HG03159 (cell line): Measurements from ENCODE around the gene KCNJ6.

ENCODE experiments used
- ATAC-seq: cut with Tn5 transposase; IDR thresholded peaks from one replicate; pipeline ENCODE4 v1.9.1; 2021; ENCODE audit warnings: mild to moderate bottlenecking, moderate library complexity; ENCODE audit not compliant: unreplicated experiment

KCNJ6 gene

DNA sequence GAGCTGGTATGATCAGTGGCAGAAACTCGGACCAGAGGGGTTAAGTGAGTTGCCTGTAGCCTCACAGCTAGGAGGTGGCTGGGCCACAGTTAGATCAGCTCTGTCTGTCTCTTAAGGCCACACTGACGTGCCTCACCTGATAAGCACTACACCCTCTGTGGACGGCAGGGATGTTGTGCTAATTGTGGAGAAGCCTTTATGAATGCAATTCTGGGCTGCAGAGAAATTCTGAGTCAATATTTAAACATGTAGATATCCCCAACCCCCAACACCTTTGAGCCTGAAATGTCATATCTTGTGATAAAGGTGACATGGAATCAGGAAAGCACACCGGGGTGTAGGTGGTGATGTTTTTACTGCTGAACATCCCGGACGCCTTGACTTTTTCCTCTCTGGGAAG lies 88.3 kb downstream of the KCNJ6 start:
- no peak for ATAC-seq

- no peak for ATAC-seq
These were observed 94.3 kb downstream of the KCNJ6 start for GRCh38 chr21:37821786-37822450.

DNA sequence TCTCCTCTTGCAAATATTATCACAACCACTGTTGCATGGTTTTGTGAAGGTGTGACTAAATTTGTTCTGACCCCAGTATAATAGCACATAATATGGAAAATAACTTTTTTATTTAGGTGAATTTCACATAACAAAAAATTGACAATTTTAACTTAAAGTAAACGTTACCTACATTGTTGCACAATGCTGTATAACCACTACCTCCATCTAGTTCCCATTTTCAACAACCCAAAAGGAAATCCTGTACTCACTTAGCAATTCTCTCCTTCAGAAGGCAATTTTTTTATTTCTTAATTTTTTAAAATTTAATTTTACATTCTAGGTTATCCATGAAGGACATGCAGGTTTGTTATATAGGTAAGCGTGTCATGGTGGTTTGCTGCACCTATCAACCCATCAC lies 95.2 kb downstream of the KCNJ6 start:
- ATAC-seq: no peak

DNA sequence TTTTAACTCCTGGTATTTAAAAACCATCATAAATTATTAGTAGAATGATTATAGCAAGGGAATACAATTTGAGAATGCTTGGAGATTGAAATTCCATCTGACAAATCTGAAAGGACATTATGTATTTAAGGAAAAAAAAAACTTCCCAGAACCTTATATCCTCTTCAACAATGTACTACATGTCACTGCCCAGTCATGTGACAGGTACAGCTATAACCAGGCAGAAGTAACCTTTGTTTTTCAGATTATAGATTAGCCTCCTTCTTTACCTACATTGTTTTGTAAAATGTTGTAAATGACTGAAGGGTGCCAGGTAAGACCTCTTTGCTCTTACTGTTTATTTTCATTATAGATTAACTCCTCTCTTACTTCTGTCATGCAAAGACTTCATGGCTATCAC lies 96.9 kb downstream of the KCNJ6 start:
- ATAC-seq: no peak

DNA sequence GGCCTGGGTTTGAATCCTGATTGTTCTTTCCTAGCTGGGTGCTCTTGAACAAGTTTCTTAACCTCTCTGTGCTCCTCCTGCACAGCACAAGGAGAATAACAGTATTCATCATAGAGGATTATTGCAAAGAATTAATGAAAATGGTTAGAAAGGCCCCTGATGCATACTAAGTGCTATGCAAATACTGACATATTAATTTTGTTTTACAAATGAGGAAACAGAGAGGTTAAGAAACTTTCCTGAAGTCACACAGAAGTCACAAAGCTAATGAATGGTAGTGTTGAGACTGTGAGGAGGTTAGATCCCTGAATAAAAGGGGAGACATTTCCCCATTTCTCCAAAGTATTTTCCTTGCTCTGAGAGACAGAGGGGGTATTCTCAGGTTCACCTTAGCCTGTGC lies 99.0 kb downstream of the KCNJ6 start:
- no peak for ATAC-seq

GRCh38 chr21:37815893-37816292 lies 100.4 kb downstream of the KCNJ6 start:
- ATAC-seq: no peak

GRCh38 chr21:37811711-37812110 lies 104.5 kb downstream of the KCNJ6 start:
- no peak for ATAC-seq

GRCh38 chr21:37808261-37808660 lies 108.0 kb downstream of the KCNJ6 start:
- ATAC-seq: no peak

DNA sequence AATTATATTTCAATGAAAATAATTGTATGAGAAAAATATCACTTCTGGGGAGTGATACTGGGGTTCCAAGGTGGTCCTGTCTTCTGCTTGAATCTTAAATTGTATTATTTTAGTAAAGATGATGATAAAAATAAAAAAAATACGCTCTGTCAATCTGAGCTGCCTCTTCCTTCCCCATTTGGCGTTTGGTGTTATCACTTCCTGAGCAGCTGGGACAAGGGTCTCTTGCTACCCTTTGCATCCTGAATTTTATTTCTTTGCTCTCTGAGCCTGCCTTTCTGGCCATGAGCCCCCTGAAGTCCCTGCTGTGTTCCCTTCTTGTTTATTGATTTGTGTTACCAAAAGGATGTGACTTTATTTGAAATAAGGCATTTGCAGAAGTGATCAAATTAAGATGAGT lies 111.0 kb downstream of the KCNJ6 start:
- no peak for ATAC-seq

DNA sequence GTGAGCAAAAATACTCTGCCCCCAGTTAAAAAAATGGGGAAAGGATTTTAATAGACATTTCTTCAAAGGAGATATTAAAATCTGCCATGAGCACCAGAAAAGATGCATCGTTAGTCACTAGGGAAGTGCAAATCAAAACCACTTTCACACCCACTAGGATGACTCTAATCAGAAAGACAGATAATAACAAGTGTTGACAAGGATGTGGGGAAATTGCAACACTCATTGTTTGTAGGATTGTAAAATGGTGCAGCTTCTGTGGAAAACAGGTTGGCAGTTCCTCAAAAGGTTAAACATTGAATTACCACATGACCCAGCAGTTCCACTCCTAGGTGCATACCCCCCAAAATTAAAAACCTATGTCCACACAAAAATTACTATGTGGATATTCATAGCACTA lies 112.3 kb downstream of the KCNJ6 start:
- no peak for ATAC-seq

DNA sequence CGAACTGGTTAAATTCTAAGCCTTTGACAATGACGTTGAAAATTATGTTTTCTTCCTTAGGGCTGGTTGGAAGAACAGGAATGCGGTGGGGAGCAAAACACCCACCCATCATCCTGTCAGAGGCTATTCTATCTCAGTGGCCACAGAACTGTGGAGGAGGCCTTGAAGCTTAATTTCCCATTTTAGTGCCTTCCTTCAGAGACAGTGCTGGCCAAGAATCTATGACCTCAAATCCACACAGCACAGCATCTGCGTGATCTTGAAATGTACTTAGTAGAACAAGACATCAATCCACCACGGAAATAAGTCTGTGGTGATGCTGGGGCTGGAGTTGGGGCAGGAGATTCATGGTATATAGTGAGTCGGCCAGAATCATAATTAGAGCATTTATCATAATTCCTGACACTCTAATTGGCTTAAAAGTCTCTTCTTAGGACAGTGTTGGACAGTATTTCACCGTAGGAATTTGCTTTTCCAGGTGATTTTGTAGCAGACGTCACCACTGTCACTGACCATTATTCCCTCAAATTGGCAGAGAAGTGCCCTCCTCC lies 113.1 kb downstream of the KCNJ6 start:
- ATAC-seq: no peak

- no peak for ATAC-seq
These were observed 115.7 kb downstream of the KCNJ6 start for GRCh38 chr21:37800456-37801061.

GRCh38 chr21:37800057-37800455 lies 116.2 kb downstream of the KCNJ6 start:
- no peak for ATAC-seq

- no peak for ATAC-seq
These were observed 116.8 kb downstream of the KCNJ6 start for GRCh38 chr21:37799211-37800056.

DNA sequence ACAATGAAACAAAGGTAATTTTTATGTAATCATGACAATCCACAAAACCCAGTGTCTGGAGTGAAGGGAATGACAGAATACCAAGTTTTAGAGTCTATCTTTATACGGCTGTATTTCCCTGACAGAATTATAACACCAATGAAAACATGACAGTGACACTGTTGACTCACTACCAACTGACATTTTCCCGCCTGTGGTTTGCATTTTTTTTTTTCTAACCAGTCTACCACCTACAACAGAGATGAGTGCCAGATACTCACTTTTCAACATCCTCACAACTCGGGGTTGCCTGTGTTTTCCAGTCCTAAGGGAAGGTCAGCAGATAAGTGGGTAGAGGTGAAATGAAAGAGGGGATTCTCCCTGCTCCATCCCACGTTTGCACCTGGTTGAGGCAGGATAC lies 118.9 kb downstream of the KCNJ6 start:
- ATAC-seq: no peak

- ATAC-seq: no peak
These were observed 120.2 kb downstream of the KCNJ6 start for GRCh38 chr21:37796011-37796410.

DNA sequence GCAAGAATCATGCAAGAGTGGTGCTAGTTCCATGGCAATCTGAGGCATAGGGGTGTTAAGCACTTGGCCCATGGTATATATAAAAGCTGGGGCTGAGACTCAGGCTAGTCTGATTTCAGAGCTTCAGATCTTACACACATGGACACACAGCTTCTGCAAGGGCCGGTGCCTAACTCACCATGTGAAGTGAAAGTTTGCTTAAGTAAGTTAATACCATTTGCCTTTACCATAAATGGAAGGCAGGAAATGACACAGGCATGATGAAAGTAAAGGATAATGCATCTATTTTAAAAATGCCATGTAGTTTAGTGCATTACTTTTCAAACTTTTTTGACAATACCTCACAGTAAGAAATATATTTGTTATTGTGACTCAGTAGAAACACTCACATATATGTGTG lies 122.6 kb downstream of the KCNJ6 start:
- ATAC-seq: no peak

GRCh38 chr21:37792046-37792445 lies 124.2 kb downstream of the KCNJ6 start:
- ATAC-seq: no peak

- ATAC-seq: no peak
These were observed 125.4 kb downstream of the KCNJ6 start for GRCh38 chr21:37790905-37791304.

DNA sequence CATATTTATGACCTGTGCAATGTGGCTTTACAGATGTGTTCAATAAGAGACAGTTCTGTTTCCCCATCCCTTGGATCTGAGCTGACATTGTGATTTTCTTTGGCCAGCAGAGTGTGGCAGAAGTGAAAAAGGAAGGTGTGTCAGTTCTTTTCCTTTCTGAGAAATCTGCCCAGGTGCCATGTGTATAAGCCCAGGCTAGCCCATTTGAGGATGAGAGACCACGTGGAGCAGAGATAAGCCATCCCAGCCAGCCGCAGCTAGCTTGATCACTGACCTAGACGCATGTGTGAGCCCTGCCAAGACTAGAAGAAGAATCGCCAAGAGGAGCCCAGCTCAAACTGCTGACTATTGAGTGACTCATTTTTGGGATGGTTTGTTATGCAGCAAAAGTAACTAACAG lies 127.8 kb downstream of the KCNJ6 start:
- no peak for ATAC-seq

DNA sequence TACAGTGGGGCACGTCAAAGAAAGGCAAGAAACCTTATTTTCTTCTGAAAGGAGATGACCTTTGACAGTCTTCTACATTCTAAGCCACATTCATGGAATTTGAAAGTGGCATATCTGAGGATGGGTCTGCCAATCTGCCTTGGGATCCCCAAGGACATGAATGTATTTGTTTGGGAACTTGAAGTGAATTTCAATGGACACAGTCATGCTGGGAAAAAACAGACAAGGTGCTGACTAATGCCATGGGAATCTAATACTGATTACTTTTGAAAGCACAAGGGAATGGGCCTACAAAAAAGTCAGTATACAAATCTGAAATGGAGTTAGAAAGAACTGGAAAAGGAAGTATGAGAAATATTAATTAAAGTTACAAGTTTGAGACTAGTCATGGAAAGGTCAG lies 128.8 kb downstream of the KCNJ6 start:
- ATAC-seq: no peak
